Right lobe of liver (tissue), 6 donors: ENCODE measurements around the gene LSM12. TPM values are rescaled to one million over a fixed set of nuclear protein-coding genes. Genes with fewer than 3 reads are reported as not detected.

ENCODE experiments used
- ATAC-seq, 4 donors: fragments of 200-7000 bp; cut with Tn5 transposase; one replicate each; pipeline ENCODE4 v1.9.1; 2020; ENCODE audit warnings: mild to moderate bottlenecking in 4 of 4, moderate library complexity in 4 of 4
- DNase-seq, 3 donors: peaks; one replicate each; pipeline ENCODE4 v3.0.0-alpha.2; 2020
- H3K27ac ChIP-seq, 3 donors: fragments of 200-600 bp; one replicate each; pipeline ENCODE4 v1.8.0; 2022
- H3K27me3 ChIP-seq, 2 donors: fragments of 200-600 bp; one replicate each; pipeline ENCODE4 v1.8.0; 2022
- H3K36me3 ChIP-seq, 4 donors: fragments of 200-600 bp; sonication (generic) in 1 of 4; one replicate each; pipeline versions ENCODE4 v1.5.1 to v1.8.0; 2017 to 2022; ENCODE audit warnings: control low read depth in 1 of 4
- H3K4me1 ChIP-seq, 4 donors: fragments of 200-600 bp; sonication (generic) in 1 of 4; one replicate each; pipeline versions ENCODE4 v1.5.1 to v1.8.0; 2017 to 2022; ENCODE audit warnings: control low read depth in 1 of 4
- H3K4me3 ChIP-seq, 3 donors: fragments of 200-600 bp; one replicate each; pipeline ENCODE4 v1.8.0; 2022
- H3K9me3 ChIP-seq, 4 donors: fragments of 200-600 bp; sonication (generic) in 1 of 4; one replicate each; pipeline versions ENCODE4 v1.5.1 to v1.8.0; 2017 to 2022; ENCODE audit warnings: control low read depth in 1 of 4
- POLR2A ChIP-seq: fragments of 450-650 bp; IDR thresholded peaks from one replicate; pipeline ENCODE4 v1.6.1; 2017; ENCODE audit warnings: antibody characterized with exemption, mild to moderate bottlenecking
- WGBS: methylation state at CpG from one replicate; pipeline ENCODE4 v1.1.6; 2018; ENCODE audit warnings: low coverage, low lambda C conversion rate; ENCODE audit not compliant: insufficient coverage; ENCODE audit errors: missing lambda C conversion rate; 5-methylcytosine and 5-hydroxymethylcytosine counted together
- intact Hi-C, 2 donors: fragments of 100-400 bp; cut with DNase I; formaldehyde crosslinking; loops; one replicate each; pipeline versions ENCODE4 v1.11.2 to v1.14.1; 2022
- total RNA-seq, 6 experiments: library from RNA; depleted of rRNA in 2 of 6; stranded (reverse); fragments of >200 nt in 2 of 6; fragmentation: NEBNext Ultra II Directional in 3 of 6; extraction: Animal tissue kit (Norgen Biotek cat#: 25700) in 3 of 6; gene quantifications; one replicate each; pipeline versions ENCODE4 v1.1.0 to v1.2.4, GENCODE V29; 2016 to 2023
- TF ChIP-seq, protein P1 (sequence below), 4 donors: fragments of 200-600 bp in 3 of 4; fragments of 450-650 bp in 1 of 4; IDR thresholded peaks; one replicate each; pipeline versions ENCODE4 v1.5.1 to v1.8.0; 2016 to 2022; ENCODE audit warnings: antibody characterized with exemption in 4 of 4, mild to moderate bottlenecking in 2 of 4
- donor health status: DM: no; HTN: yes; CAD: no.
- donor health status: DM: no; HTN: no; CAD: no.
- donor health status: DM: no; HTN: no; CAD: no.
- donor health status: DM: no; HTN: yes; CAD: no.
- donor health status: DM: no; HTN: yes; CAD: no.

LSM12 gene
- total RNA-seq, 6 experiments from 2014 or later: 24.2 to 30.6 (median 29.4) TPM

DNA sequence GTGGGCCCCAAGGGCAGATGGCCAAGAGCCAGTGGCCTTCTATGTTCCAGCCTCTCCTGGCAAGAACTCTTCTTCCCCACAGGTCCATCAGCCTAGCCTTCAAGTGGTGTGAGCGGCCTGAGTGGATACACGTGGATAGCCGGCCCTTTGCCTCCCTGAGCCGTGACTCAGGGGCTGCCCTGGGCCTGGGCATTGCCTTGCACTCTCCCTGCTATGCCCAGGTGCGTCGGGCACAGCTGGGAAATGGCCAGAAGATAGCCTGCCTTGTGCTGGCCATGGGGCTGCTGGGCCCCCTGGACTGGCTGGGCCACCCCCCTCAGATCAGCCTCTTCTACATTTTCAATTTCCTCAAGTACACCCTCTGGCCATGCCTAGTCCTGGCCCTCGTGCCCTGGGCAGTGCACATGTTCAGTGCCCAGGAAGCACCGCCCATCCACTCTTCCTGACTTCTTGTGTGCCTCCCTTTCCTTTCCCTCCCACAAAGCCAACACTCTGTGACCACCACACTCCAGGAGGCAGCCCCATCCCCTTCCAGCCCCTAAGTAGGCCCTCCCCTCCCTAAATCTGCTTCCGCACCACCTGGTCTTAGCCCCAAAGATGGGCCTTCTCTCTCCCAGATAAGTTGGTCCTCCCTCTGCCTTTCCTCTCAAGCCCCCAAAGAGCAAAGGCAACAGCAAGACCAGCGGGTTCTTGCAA is 9.3 kb upstream of the LSM12 start:
- peaks cover 0 to 13% (median 7%) of the 10 kb centered on the region in 4 donors for H3K36me3 ChIP-seq
- TF ChIP-seq, protein P1, sequence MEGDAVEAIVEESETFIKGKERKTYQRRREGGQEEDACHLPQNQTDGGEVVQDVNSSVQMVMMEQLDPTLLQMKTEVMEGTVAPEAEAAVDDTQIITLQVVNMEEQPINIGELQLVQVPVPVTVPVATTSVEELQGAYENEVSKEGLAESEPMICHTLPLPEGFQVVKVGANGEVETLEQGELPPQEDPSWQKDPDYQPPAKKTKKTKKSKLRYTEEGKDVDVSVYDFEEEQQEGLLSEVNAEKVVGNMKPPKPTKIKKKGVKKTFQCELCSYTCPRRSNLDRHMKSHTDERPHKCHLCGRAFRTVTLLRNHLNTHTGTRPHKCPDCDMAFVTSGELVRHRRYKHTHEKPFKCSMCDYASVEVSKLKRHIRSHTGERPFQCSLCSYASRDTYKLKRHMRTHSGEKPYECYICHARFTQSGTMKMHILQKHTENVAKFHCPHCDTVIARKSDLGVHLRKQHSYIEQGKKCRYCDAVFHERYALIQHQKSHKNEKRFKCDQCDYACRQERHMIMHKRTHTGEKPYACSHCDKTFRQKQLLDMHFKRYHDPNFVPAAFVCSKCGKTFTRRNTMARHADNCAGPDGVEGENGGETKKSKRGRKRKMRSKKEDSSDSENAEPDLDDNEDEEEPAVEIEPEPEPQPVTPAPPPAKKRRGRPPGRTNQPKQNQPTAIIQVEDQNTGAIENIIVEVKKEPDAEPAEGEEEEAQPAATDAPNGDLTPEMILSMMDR (IDR thresholded peaks at IDR 0.05): no peak
- no peak for DNase-seq
- H3K4me3 ChIP-seq: no peak overlapping the region
- intact Hi-C loops: no loop called here
- peak overlapping the region in 2 of 3 donors; percentile 14 to 54 for H3K27ac ChIP-seq
- WGBS: 76% methylated on average over 3 of the region's 10 CpGs
- no peaks in the 10 kb centered on the region for H3K27me3 ChIP-seq
- no peak for ATAC-seq
- no peaks in the 10 kb centered on the region for H3K9me3 ChIP-seq
- H3K4me1 ChIP-seq: peaks cover 0 to 25% (median 12%) of the 10 kb centered on the region in 4 donors

DNA sequence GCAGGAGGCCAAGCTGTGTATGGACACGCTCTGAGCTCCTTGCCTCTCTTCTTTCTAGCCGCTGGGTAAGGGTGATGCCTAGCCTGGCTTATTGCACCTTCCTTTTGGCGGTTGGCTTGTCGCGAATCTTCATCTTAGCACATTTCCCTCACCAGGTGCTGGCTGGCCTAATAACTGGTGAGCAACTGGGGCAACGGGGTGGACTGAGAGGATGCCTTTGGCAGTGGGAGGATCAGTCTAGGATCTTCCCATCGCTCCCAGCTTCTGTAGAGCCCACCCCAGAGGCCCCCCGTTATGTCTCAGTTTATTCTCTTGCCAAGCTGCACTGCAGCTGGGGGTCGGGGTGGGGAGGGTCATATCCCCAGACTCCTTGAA is 8.4 kb upstream of the LSM12 start:
- no peaks in the 10 kb centered on the region for H3K27me3 ChIP-seq
- intact Hi-C loops: no loop called here
- DNase-seq (no peak), ATAC-seq (no peak)
- no peaks in the 10 kb centered on the region for H3K9me3 ChIP-seq
- peaks cover 0 to 13% (median 3%) of the 10 kb centered on the region in 4 donors for H3K36me3 ChIP-seq
- 90% methylated on average over 5 of the region's 9 CpGs for WGBS
- H3K4me3 ChIP-seq: no peak overlapping the region
- peaks cover 0 to 29% (median 12%) of the 10 kb centered on the region in 4 donors for H3K4me1 ChIP-seq
- TF ChIP-seq POLR2A: no peak
- no peak overlapping the region for H3K27ac ChIP-seq

DNA sequence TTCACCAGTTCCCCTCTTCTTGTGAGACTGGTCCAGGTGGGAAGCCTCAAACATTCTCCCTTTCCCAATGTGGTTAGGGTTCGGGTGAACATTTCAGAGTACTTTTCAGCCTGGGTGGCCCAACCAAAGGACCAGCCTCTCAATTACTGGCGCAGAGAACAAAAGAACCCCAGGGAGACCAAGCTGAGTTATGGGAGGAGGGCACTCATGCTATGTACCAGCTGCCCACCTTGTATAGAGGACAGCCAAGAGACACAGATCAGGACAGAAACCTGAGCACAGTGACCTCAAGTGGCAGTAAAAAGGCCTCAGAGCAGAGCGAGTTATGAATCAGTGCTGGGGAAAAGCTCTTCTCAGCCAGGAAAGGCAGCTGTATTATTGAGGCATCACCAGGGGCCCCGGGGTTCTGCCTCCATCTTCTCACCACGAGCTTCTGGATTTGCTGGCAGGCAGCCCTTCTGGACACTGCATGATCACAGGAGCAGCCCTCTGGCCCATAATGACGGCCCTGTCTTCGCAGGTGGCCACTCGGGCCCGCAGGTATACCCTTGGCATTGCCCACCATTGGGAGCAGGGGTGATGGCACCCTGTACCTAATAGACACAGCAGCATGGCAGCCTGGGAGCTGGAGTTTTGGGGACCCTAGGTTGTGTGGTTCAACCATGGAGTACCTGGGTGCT is 7.9 kb upstream of the LSM12 start:
- no CpG with 5 or more reads among the region's 9 CpGs for WGBS
- TF ChIP-seq, protein P1 (IDR thresholded peaks at IDR 0.05): no peak
- TF ChIP-seq POLR2A: no peak
- H3K27me3 ChIP-seq: no peaks in the 10 kb centered on the region
- no peak for ATAC-seq
- no peak overlapping the region for H3K4me3 ChIP-seq
- no peak overlapping the region for H3K27ac ChIP-seq
- H3K4me1 ChIP-seq: peaks cover 0 to 32% (median 12%) of the 10 kb centered on the region in 4 donors
- no peak for DNase-seq
- intact Hi-C loops: no loop called here
- H3K36me3 ChIP-seq: peaks cover 0 to 13% (median 3%) of the 10 kb centered on the region in 4 donors
- no peaks in the 10 kb centered on the region for H3K9me3 ChIP-seq

DNA sequence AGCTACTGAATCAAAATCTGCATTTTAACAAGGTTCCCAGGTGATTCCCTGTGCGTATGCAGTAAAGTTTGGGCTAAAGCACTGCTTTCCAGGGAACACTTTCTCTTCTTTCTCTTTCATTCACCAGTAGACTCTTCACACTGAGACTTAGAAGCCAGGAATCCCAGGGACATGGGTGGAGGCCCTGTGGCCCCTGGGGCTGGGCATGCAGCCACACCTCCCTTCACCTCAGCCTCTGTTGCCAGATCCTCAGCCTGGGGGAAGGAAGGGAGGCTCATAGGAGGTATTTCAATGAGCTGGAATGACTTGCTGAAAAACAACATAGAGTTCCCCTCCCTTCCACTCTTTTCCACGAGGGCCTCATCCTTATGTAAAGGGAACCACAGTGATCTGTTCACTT is 5.3 kb upstream of the LSM12 start:
- peak overlapping the region in 1 of 3 donors; percentile 86 for H3K27ac ChIP-seq
- TF ChIP-seq, protein P1 (IDR thresholded peaks at IDR 0.05): no peak
- no peak for TF ChIP-seq POLR2A

DNA sequence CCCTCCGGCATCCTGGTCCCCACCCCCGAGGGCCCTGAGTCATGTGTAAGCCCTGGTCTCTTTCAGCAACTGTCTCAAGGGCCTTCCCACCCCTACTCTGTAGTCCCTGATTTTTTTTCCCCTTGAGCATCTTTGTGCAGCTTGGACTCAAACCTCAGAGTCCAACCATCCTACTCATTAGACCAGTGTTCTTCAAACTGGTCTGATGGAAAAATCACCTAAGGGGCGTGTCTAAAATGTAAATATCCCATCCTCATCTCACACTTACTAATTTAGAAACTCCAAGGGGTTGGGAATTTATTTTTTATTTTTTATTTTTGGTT is 4.7 kb upstream of the LSM12 start:
- intact Hi-C loops: no loop called here
- Histone ChIP-seq H3K27me3 (no peaks in the 10 kb centered on the region), H3K36me3 (peaks cover 0 to 2% (median 0%) of the 10 kb centered on the region in 4 donors), H3K4me3 (peak overlapping the region; percentile 65 to 88 (median 70)), H3K9me3 (no peaks in the 10 kb centered on the region), H3K4me1 (peaks cover 0 to 28% (median 10%) of the 10 kb centered on the region in 4 donors), H3K27ac (peak overlapping the region; percentile 51 to 86 (median 66))
- ATAC-seq (no peak), DNase-seq (no peak)
- 1% methylated on average over 3 of the region's 3 CpGs for WGBS
- TF ChIP-seq POLR2A: no peak
- TF ChIP-seq, protein P1 (IDR thresholded peaks at IDR 0.05): no peak

More for the DNA sequence above, 5.3 kb upstream of the LSM12 start:
- intact Hi-C loops: no loop called here
- DNase-seq: peak in 1 of 3 donors; percentile 34
- Histone ChIP-seq H3K4me3 (peak overlapping the region; percentile 65 to 88 (median 70)), H3K36me3 (peaks cover 0 to 2% (median 0%) of the 10 kb centered on the region in 4 donors), H3K9me3 (no peaks in the 10 kb centered on the region), H3K27me3 (no peaks in the 10 kb centered on the region), H3K4me1 (peaks cover 0 to 32% (median 13%) of the 10 kb centered on the region in 4 donors)
- no peak for ATAC-seq
- 21% methylated on average over 2 of the region's 2 CpGs for WGBS
